Measurements from ENCODE around the gene DLK1.

DNA sequence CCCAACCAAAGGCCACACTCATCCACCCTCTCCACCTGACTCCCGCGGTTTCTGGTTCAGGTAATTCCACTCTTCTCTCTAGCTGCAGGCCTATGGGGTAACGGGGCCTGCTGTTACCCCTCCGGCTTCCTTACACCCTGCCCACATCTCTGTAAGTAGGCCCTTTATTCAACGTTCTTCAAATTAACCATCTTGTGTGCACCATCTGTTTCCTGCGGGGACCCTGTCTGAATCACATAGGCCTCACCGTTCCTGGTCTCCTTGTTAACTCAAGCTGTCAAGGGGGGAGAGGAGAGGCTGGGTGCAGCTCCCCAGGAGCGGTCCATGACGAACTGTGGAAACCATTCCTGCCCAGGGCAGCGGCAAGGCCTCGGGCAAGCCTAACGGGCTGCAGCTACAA, 9.3 kb upstream of the DLK1 start:
- TF ChIP-seq WIZ (CRISPR knock-in tag; IDR thresholded peaks at IDR 0.05) (no peak), ZNF274 (CRISPR knock-in tag; IDR thresholded peaks at IDR 0.05) (no peak), JUNB (CRISPR knock-in tag; IDR thresholded peaks at IDR 0.05; ENCODE audit: borderline replicate concordance) (no peak), FOXK2 (IDR thresholded peaks at IDR 0.05) (no peak), ZKSCAN8 (CRISPR knock-in tag; IDR thresholded peaks at IDR 0.05; ENCODE audit: borderline replicate concordance) (no peak), POLR2A (IDR thresholded peaks at IDR 0.05; ENCODE audit: insufficient read depth in 1 of 2, low read depth in 2 of 2, low read length in 2 of 2) (no peak)
- TF ChIP-seq, protein P1, sequence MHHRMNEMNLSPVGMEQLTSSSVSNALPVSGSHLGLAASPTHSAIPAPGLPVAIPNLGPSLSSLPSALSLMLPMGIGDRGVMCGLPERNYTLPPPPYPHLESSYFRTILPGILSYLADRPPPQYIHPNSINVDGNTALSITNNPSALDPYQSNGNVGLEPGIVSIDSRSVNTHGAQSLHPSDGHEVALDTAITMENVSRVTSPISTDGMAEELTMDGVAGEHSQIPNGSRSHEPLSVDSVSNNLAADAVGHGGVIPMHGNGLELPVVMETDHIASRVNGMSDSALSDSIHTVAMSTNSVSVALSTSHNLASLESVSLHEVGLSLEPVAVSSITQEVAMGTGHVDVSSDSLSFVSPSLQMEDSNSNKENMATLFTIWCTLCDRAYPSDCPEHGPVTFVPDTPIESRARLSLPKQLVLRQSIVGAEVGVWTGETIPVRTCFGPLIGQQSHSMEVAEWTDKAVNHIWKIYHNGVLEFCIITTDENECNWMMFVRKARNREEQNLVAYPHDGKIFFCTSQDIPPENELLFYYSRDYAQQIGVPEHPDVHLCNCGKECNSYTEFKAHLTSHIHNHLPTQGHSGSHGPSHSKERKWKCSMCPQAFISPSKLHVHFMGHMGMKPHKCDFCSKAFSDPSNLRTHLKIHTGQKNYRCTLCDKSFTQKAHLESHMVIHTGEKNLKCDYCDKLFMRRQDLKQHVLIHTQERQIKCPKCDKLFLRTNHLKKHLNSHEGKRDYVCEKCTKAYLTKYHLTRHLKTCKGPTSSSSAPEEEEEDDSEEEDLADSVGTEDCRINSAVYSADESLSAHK (CRISPR knock-in tag; IDR thresholded peaks at IDR 0.05; ENCODE audit: borderline replicate concordance) = no peak
- TF ChIP-seq, protein P2, sequence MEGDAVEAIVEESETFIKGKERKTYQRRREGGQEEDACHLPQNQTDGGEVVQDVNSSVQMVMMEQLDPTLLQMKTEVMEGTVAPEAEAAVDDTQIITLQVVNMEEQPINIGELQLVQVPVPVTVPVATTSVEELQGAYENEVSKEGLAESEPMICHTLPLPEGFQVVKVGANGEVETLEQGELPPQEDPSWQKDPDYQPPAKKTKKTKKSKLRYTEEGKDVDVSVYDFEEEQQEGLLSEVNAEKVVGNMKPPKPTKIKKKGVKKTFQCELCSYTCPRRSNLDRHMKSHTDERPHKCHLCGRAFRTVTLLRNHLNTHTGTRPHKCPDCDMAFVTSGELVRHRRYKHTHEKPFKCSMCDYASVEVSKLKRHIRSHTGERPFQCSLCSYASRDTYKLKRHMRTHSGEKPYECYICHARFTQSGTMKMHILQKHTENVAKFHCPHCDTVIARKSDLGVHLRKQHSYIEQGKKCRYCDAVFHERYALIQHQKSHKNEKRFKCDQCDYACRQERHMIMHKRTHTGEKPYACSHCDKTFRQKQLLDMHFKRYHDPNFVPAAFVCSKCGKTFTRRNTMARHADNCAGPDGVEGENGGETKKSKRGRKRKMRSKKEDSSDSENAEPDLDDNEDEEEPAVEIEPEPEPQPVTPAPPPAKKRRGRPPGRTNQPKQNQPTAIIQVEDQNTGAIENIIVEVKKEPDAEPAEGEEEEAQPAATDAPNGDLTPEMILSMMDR (CRISPR knock-in tag; IDR thresholded peaks at IDR 0.05) = no peak
- TF ChIP-seq, protein P3, sequence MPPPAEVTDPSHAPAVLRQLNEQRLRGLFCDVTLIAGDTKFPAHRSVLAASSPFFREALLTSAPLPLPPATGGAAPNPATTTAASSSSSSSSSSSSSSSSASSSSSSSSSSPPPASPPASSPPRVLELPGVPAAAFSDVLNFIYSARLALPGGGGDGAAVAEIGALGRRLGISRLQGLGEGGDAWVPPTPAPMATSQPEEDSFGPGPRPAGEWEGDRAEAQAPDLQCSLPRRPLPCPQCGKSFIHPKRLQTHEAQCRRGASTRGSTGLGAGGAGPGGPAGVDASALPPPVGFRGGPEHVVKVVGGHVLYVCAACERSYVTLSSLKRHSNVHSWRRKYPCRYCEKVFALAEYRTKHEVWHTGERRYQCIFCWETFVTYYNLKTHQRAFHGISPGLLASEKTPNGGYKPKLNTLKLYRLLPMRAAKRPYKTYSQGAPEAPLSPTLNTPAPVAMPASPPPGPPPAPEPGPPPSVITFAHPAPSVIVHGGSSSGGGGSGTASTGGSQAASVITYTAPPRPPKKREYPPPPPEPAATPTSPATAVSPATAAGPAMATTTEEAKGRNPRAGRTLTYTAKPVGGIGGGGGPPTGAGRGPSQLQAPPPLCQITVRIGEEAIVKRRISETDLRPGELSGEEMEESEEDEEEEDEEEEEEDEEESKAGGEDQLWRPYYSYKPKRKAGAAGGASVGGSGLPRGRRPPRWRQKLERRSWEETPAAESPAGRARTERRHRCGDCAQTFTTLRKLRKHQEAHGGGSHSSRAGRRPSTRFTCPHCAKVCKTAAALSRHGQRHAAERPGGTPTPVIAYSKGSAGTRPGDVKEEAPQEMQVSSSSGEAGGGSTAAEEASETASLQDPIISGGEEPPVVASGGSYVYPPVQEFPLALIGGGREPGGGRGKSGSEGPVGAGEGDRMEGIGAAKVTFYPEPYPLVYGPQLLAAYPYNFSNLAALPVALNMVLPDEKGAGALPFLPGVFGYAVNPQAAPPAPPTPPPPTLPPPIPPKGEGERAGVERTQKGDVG (CRISPR knock-in tag; IDR thresholded peaks at IDR 0.05; ENCODE audit: borderline replicate concordance) = no peak
